ENCODE measurements around the gene WSB1.

DNA sequence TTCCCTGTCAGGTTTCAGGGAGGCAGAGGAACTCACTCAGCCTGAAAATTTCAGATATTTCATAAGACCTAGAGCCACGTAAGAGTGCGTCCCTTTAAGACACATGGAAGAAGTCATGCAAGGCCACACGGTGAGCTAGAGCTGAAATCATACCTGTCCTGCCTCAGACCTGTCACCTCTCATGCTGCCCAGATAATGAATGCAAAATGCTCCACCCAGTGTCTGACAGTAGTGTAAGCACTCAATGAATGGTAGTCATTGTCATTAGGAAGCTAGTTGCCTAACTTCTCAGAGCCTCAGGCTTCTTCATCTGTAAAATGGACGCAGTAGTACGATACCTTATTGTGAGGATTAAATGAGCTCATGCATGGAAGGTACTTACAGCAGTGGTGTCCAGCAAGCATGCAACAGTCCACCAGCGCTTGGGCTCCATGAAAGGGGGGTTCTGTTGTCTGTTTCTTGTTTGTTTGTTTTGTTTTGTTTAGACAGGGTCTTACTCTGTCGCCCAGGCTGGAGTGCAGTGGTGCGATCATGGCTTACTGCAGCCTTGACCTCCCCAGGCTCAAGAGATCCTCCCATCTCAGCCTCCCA lies 60.7 kb downstream of the WSB1 start:
- TF ChIP-seq, protein P1, sequence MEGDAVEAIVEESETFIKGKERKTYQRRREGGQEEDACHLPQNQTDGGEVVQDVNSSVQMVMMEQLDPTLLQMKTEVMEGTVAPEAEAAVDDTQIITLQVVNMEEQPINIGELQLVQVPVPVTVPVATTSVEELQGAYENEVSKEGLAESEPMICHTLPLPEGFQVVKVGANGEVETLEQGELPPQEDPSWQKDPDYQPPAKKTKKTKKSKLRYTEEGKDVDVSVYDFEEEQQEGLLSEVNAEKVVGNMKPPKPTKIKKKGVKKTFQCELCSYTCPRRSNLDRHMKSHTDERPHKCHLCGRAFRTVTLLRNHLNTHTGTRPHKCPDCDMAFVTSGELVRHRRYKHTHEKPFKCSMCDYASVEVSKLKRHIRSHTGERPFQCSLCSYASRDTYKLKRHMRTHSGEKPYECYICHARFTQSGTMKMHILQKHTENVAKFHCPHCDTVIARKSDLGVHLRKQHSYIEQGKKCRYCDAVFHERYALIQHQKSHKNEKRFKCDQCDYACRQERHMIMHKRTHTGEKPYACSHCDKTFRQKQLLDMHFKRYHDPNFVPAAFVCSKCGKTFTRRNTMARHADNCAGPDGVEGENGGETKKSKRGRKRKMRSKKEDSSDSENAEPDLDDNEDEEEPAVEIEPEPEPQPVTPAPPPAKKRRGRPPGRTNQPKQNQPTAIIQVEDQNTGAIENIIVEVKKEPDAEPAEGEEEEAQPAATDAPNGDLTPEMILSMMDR (IDR thresholded peaks at IDR 0.05; ENCODE audit: borderline replicate concordance, extremely low read depth, low read length, poor library complexity, severe bottlenecking), result peak; percentile 30
- TF ChIP-seq EZH2 (IDR thresholded peaks at IDR 0.05; ENCODE audit: borderline replicate concordance, low read depth, low read length, severe bottlenecking), result no peak

All from DND-41 (cell line).